K562 (cell line): ENCODE results near the gene RNF167. TPM values are rescaled to one million over a fixed set of nuclear protein-coding genes. Genes with fewer than 3 reads are reported as not detected.

Experiments
- ATAC-seq: fragments of 200-7000 bp; cut with Tn5 transposase; 3 replicates; pipeline ENCODE4 v1.9.1; 2020; ENCODE audit warnings: moderate library complexity
- BruUV-seq: library from RNA; stranded (reverse); fragments of 400-500 nt; replicated peaks from 2 replicates; lab custom pipeline; 2021; lab: Mats Ljungman, UMichigan
- CTCF ChIA-PET: fragments of 300-600 bp; formaldehyde crosslinking; extraction: SDS; loops from one replicate; lab custom pipeline; 2021; ENCODE audit warnings: low intra/inter-chr PET ratio; lab: Yijun Ruan, JAX
- POLR2A ChIA-PET: fragments of 300-600, 350-650 bp; sonication (Branson Sonifier 250); formaldehyde crosslinking; extraction: SDS; loops from one replicate; lab custom pipeline; 2021; ENCODE audit warnings: antibody characterized with exemption, inconsistent platforms; lab: Yijun Ruan, JAX
- DNase-seq, 4 experiments: peaks; one replicate each; pipeline versions ENCODE4 v3.0.0 to v3.0.0-alpha.2; 2011 to 2018; ENCODE audit warnings: low spot score in 3 of 4, mixed read lengths in 3 of 4; ENCODE audit errors: extremely low read depth in 1 of 4
- FAIRE-seq: peaks from 2 replicates; lab custom pipeline; 2011; peaks lifted over from hg19 to GRCh38; lab: Jason Lieb, UNC
- H2AFZ ChIP-seq: 2 replicates; pipeline ENCODE4 v1.6.0; 2011; ENCODE audit warnings: low read depth, low read length, control low read depth, inconsistent platforms
- H3K27ac ChIP-seq: fragments of 200-600 bp; 3 replicates; pipeline ENCODE4 v1.8.0; 2011; ENCODE audit warnings: low read depth, mild to moderate bottlenecking, control low read depth, inconsistent platforms, low read length, moderate library complexity, mixed read lengths; ENCODE audit errors: extremely low read depth
- H3K27me3 ChIP-seq, 2 experiments: fragments of 300-600 bp in 1 of 2; 2 replicates in 1 of 2; 3 replicates in 1 of 2; pipeline versions ENCODE4 v1.6.0 to v1.8.0; 2011; ENCODE audit warnings: inconsistent platforms in 2 of 2, low read length in 2 of 2, mild to moderate bottlenecking in 1 of 2, mixed read lengths in 1 of 2, moderate library complexity in 1 of 2; ENCODE audit not compliant: control insufficient read depth in 2 of 2, insufficient read depth in 2 of 2
- H3K36me3 ChIP-seq: fragments of 300-600 bp; 3 replicates; pipeline ENCODE4 v1.8.0; 2011; ENCODE audit warnings: mild to moderate bottlenecking, low read length, inconsistent platforms; ENCODE audit not compliant: control insufficient read depth, insufficient read depth
- H3K4me1 ChIP-seq, 2 experiments: fragments of 200-600 bp in 1 of 2; replicated peaks in 1 of 2; 2 replicates in 1 of 2; 3 replicates in 1 of 2; pipeline versions ENCODE4 v1.5.1 to v1.8.0; 2011; ENCODE audit warnings: inconsistent platforms in 2 of 2, low read length in 2 of 2, mild to moderate bottlenecking in 1 of 2, mixed read lengths in 1 of 2, moderate library complexity in 1 of 2; ENCODE audit not compliant: control insufficient read depth in 2 of 2, insufficient read depth in 2 of 2
- H3K4me2 ChIP-seq: 2 replicates; pipeline ENCODE4 v1.6.1; 2011; ENCODE audit warnings: low read length, control low read depth, inconsistent platforms, mixed read lengths; ENCODE audit not compliant: insufficient read depth
- H3K4me3 ChIP-seq: fragments of 200-600 bp; sonication (generic), shearing (Covaris generic); 2 replicates; pipeline ENCODE4 v1.5.1; 2016; ENCODE audit warnings: control low read depth, inconsistent platforms
- H3K79me2 ChIP-seq: fragments of 200-600 bp; 3 replicates; pipeline ENCODE4 v1.8.0; 2011; ENCODE audit warnings: low read length, inconsistent platforms; ENCODE audit not compliant: control insufficient read depth, insufficient read depth
- H3K9ac ChIP-seq, 2 experiments: 2 replicates each; pipeline versions ENCODE4 v1.6.0 to v1.6.1; 2011; ENCODE audit warnings: low read depth in 2 of 2, low read length in 2 of 2, control low read depth in 1 of 2, inconsistent platforms in 1 of 2, mild to moderate bottlenecking in 1 of 2, mixed read lengths in 1 of 2; ENCODE audit not compliant: insufficient read depth in 1 of 2
- H3K9me1 ChIP-seq: one replicate; pipeline ENCODE4 v1.6.0; 2011; ENCODE audit warnings: inconsistent platforms, mild to moderate bottlenecking, low read length, moderate library complexity; ENCODE audit not compliant: control insufficient read depth, insufficient read depth
- H3K9me3 ChIP-seq: replicated peaks from 2 replicates; pipeline ENCODE4 v1.5.1; 2011; ENCODE audit warnings: low read depth, low read length, inconsistent platforms; ENCODE audit not compliant: control insufficient read depth, insufficient read depth
- H4K20me1 ChIP-seq: replicated peaks from 2 replicates; pipeline ENCODE4 v1.6.1; 2011; ENCODE audit warnings: low read length, inconsistent platforms, mixed read lengths; ENCODE audit not compliant: control insufficient read depth, insufficient read depth
- ARID2 ChIP-seq: fragments of 450-650 bp; IDR thresholded peaks from 2 replicates; pipeline ENCODE4 v1.6.1; 2017; ENCODE audit warnings: antibody characterized with exemption, mild to moderate bottlenecking
- BHLHE40 ChIP-seq: IDR thresholded peaks from 2 replicates; pipeline ENCODE4 v1.6.1; 2011; ENCODE audit warnings: low read length, improper control_type of control experiment
- BMI1 ChIP-seq: fragments of 150-350 bp; IDR thresholded peaks from 2 replicates; pipeline ENCODE4 v1.6.1; 2014; ENCODE audit warnings: low read length
- CEBPG ChIP-seq, 3 experiments: fragments of 200-800 bp in 1 of 3; sonication (Bioruptor generic) in 1 of 3; sonication (generic) in 1 of 3; formaldehyde crosslinking in 1 of 3; IDR thresholded peaks in 2 of 3; conservative IDR thresholded peaks in 1 of 3; 2 replicates each; pipeline versions ENCODE4 v1.6.1 to v1.8.0; 2016 to 2022; ENCODE audit warnings: missing compliant biosample characterization in 2 of 3, missing genetic modification characterization in 2 of 3, mild to moderate bottlenecking in 1 of 3, missing genetic modification reagents in 1 of 3
- DMBX1 ChIP-seq: fragments of 250-450 bp; sonication (Bioruptor Pico); IDR thresholded peaks from 2 replicates; pipeline ENCODE4 v1.8.0; 2022; ENCODE audit warnings: inconsistent platforms, mild to moderate bottlenecking, moderate library complexity, borderline replicate concordance
- FOXM1 ChIP-seq, 2 experiments: fragments of 450-650 bp in 1 of 2; sonication (generic) in 1 of 2; formaldehyde crosslinking in 1 of 2; IDR thresholded peaks; 2 replicates each; pipeline versions ENCODE4 v1.6.1 to v1.9.0; 2017 to 2022; ENCODE audit warnings: low read depth in 2 of 2, mild to moderate bottlenecking in 2 of 2, missing genetic modification reagents in 1 of 2, moderate library complexity in 1 of 2
- PCBP1 ChIP-seq: fragments of 200-400 bp; formaldehyde crosslinking; IDR thresholded peaks from 2 replicates; pipeline ENCODE4 v1.6.1; 2018; ENCODE audit warnings: mild to moderate bottlenecking, low read depth, low read length; ENCODE audit not compliant: poor library complexity, severe bottlenecking
- PCBP2 ChIP-seq: fragments of 200-400 bp; formaldehyde crosslinking; IDR thresholded peaks from 2 replicates; pipeline ENCODE4 v1.6.1; 2018; ENCODE audit warnings: low read length, low read depth, mild to moderate bottlenecking, moderate library complexity; ENCODE audit not compliant: poor library complexity, severe bottlenecking
- WGBS: fragments of 100-300 bp; shearing (Covaris generic); methylation state at CpG from one replicate; pipeline ENCODE4 v1.1.6; 2016; ENCODE audit warnings: low coverage, mixed read lengths; ENCODE audit not compliant: insufficient coverage; ENCODE audit errors: missing lambda C conversion rate; 5-methylcytosine and 5-hydroxymethylcytosine counted together
- in situ Hi-C: fragments of 300-500 bp; cut with MboI; formaldehyde crosslinking; loops from 4 replicates; pipeline ENCODE4 v1.15.0; 2018; ENCODE audit warnings: inconsistent platforms, mixed read lengths
- intact Hi-C: fragments of 100-400 bp; cut with micrococcal nuclease; formaldehyde crosslinking; loops from 2 replicates; pipeline ENCODE4 v1.14.2; 2022
- polyA plus RNA-seq, 8 experiments: library from polyadenylated mRNA; depleted of rRNA in 4 of 8; stranded (reverse) in 5 of 8; unstranded in 3 of 8; fragments of >200 nt; fragmentation: Nextera tagmentation in 2 of 8; fragmentation: Illumina TruSeq in 1 of 8; extraction: Ambion mirVana in 2 of 8; extraction: Trizol in 1 of 8; gene quantifications; 2 replicates each; pipeline versions ENCODE4 v1.2.1 to v1.2.3, GENCODE V29; 2011 to 2014; ENCODE audit warnings: inconsistent platforms in 1 of 8, missing spikeins in 1 of 8
- total RNA-seq, 7 experiments: library from RNA; depleted of rRNA in 6 of 7; stranded (reverse); fragments of >200 nt in 6 of 7; fragmentation: Illumina TruSeq in 2 of 7; extraction: Trizol in 2 of 7; gene quantifications; 2 replicates each; pipeline versions ENCODE4 v1.2.1 to v1.2.3, GENCODE V29; 2011 to 2021; ENCODE audit warnings: low replicate concordance in 1 of 7
- TF ChIP-seq, protein P1 (sequence below): fragments of 450-650 bp; IDR thresholded peaks from 2 replicates; pipeline ENCODE4 v1.6.1; 2016; ENCODE audit warnings: low read depth, mild to moderate bottlenecking, moderate library complexity

Gene RNF167
- total and polyA plus RNA-seq, 9 of the 15 experiments (the other 6 are each of a cell fraction or from before 2014, with no cell fraction given) = 16.5 to 143 (median 45.5) TPM

DNA sequence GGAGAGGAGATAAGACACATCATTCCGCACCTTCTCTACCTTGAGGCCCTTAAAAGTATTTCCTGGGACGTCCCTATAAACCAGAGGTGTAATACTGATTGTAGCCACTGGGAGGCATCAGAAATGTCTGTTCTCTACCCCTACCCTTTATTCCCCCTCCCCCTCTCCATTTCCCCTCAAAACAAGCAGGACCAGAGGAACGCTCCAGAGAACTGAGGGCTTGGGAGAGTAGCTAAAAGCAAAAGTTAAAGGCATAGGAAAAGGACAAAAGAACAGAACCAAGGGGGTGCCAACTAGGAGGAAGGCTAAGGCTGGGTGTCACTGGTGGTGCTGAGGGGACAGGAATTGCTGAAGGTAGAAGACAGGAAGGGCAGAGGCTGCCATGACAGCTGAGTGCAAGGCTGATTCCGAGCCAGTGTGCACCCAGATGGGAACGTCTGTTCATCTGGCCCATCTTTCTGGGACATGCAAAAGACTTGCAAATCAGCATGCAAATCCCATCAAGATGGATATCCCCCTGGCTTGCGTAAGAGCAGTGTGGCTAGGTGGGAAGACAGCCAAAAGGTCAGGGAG, 40.7 kb downstream of the RNF167 start (continued):
- TF ChIP-seq PCBP2 (no peak), FOXM1 (IDR thresholded peaks at IDR 0.05; ENCODE audit: low read depth) (no peak), FOXM1 (CRISPR knock-in tag; IDR thresholded peaks at IDR 0.05; ENCODE audit: low read depth) (no peak)

GRCh38 chr17:4982305-4982704, 42.2 kb downstream of the RNF167 start:
- peaks cover 59% of the 10 kb centered on the region for H3K36me3 ChIP-seq
- H3K27ac ChIP-seq = no peak overlapping the region
- H2AFZ ChIP-seq = no peak overlapping the region
- ATAC-seq (no peak), DNase-seq (no peak), FAIRE-seq (no peak)
- intact Hi-C loops = no loop called here
- TF ChIP-seq BMI1 (no peak), DMBX1 (CRISPR knock-in tag) (no peak), BHLHE40 (no peak), ARID2 (no peak), PCBP1 (no peak), CEBPG (CRISPR knock-in tag; IDR thresholded peaks at IDR 0.05) (no peak), CEBPG (tag; conservative IDR thresholded peaks at IDR 0.05 in 1 of 2, IDR thresholded peaks at IDR 0.05 in 1 of 2) (no peak)
- TF ChIP-seq, protein P1, sequence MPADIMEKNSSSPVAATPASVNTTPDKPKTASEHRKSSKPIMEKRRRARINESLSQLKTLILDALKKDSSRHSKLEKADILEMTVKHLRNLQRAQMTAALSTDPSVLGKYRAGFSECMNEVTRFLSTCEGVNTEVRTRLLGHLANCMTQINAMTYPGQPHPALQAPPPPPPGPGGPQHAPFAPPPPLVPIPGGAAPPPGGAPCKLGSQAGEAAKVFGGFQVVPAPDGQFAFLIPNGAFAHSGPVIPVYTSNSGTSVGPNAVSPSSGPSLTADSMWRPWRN = no peak
- H3K79me2 ChIP-seq = peaks cover 17% of the 10 kb centered on the region
- no peaks in the 10 kb centered on the region for H3K9me3 ChIP-seq
- H3K4me1 ChIP-seq = peaks cover 9 to 11% of the 10 kb centered on the region in 2 experiments; a peak in 3 of 5 replicates
- 0 out of 2 replicates have a peak, but pooled peaks cover 6% of the 10 kb centered on the region for H4K20me1 ChIP-seq
- ChIA-PET CTCF (no interaction called here), POLR2A (no interaction called here)
- in situ Hi-C loops = no loop called here
- no peak overlapping the region for H3K9ac ChIP-seq
- H3K27me3 ChIP-seq = no peaks in the 10 kb centered on the region
- H3K4me3 ChIP-seq = no peak overlapping the region
- no peak overlapping the region for H3K4me2 ChIP-seq
- no TSS peak for BruUV-seq
- WGBS = 53% methylated on average over 3 of the region's 5 CpGs
- no peaks in the 10 kb centered on the region for H3K9me1 ChIP-seq
